Transverse colon (tissue), 3 donors: ENCODE results near the gene FGF8.

Experiments
- CTCF ChIP-seq, 5 experiments: fragments of 200-600 bp in 3 of 5; fragments of 450-650 bp in 2 of 5; sonication (generic) in 3 of 5; IDR thresholded peaks; 1 replicate in 2 of 5; 2 replicates in 3 of 5; pipeline ENCODE4 v1.5.1; 2016 to 2017; ENCODE audit warnings: antibody characterized with exemption in 5 of 5, inconsistent platforms in 3 of 5, mild to moderate bottlenecking in 2 of 5, moderate library complexity in 1 of 5
- POLR2A ChIP-seq: fragments of 450-650 bp; IDR thresholded peaks from one replicate; pipeline ENCODE4 v1.6.1; 2016; ENCODE audit warnings: antibody characterized with exemption, mild to moderate bottlenecking, moderate library complexity

GRCh38 chr10:101732096-101732495 is 43.8 kb downstream of the FGF8 start:
- TF ChIP-seq POLR2A (no peak), CTCF (IDR thresholded peaks at IDR 0.05) (no peak)
